Kasumi-1 (cell line): ENCODE measurements around the gene C2CD4A.

Experiments used
- DNase-seq, 2 experiments: peaks; one replicate each; lab custom pipeline; 2025; lab: John Stamatoyannopoulos, UW

C2CD4A gene

GRCh38 chr15:62060113-62060895 lies 6.5 kb upstream of the C2CD4A start, which contains the start of gene VPS13C:
TSS of gene VPS13C (minus strand) at chr15:62060447. CDS start at chr15:62060374, 73 bp downstream.
- DNase-seq: peak; percentile 95

GRCh38 chr15:62060896-62061280 lies 5.9 kb upstream of the C2CD4A start:
- peak in 1 of 2 experiments; percentile 43 for DNase-seq

- no peak for DNase-seq
Observed at GRCh38 chr15:62063825-62064635, 2.7 kb upstream of the C2CD4A start.

DNA sequence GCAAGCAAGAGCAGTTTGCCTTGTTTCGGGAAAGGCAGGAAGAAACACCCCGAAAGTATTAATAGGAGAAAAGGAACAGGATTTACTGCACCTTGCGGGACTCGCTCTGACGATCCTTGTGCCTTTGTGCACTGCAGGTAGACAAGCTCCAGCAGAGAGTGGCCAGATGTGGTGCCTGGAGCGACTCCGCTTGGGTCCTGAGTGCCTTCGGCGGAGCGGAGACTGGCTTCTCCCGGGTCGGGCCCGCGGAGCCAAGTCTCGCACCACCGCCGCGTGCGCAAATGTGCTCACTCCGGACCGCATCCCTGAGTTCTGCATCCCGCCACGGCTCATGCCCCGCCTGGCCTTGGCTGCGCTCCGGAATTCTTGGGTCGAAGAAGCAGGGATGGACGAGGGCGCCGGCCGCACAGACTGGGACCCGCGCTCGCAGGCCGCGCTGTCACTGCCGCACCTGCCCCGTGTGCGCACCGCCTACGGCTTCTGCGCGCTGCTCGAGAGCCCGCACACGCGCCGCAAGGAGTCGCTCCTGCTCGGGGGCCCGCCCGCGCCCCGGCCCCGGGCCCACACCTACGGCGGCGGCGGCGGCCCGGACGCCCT lies 769 bp downstream of the C2CD4A start:
- no peak for DNase-seq

DNA sequence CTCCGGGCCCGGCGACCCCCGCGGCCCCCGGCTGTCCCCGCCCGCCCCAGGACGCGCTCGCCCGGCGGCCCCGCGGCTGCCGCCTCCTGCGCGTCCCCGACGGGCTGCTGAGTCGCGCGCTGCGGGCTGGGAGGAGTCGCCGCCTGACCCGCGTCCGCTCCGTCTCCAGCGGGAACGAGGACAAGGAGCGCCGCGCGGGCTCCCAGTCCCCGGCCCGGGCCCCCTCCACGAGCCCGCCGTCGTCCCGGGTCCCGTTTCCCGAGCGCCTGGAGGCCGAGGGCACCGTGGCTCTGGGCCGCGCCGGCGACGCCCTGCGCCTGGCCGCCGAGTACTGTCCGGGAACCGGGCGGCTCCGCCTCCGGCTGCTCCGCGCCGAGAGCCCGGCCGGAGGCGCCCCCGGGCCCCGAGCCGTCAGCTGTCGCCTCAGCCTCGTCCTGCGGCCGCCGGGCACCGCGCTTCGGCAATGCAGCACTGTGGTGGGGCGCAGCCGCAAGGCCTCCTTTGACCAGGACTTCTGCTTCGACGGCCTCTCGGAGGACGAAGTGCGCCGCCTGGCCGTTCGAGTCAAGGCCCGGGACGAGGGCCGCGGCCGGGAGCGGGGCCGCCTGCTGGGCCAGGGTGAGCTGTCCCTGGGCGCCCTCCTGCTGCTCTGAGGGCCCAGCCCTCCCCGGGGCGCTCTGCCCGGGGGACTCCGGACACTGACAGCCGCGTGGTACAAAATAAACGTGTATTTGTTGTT lies 1.5 kb downstream of the C2CD4A start:
- no peak for DNase-seq

GRCh38 chr15:62068810-62069167 lies 2.0 kb downstream of the C2CD4A start:
- DNase-seq: peak in 1 of 2 experiments; percentile 16

DNA sequence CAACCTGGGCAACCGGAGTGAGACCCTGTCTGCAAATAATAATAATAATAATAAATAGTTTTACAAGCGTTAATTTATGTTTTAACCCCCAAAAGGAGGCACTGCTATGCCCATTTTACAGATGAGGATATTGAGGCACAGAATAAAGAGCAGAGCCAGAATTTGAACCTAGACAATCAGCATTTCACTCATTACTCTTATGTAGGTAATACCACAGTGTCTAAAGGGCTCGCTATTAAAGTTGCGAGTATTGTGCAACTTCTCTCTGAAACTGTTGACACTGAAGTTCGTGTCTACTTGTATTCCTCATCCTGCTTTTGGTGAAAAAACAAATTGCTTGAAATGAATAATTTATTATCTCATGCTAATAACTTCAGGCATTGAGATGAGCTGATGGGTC lies 2.8 kb downstream of the C2CD4A start:
- no peak for DNase-seq

DNA sequence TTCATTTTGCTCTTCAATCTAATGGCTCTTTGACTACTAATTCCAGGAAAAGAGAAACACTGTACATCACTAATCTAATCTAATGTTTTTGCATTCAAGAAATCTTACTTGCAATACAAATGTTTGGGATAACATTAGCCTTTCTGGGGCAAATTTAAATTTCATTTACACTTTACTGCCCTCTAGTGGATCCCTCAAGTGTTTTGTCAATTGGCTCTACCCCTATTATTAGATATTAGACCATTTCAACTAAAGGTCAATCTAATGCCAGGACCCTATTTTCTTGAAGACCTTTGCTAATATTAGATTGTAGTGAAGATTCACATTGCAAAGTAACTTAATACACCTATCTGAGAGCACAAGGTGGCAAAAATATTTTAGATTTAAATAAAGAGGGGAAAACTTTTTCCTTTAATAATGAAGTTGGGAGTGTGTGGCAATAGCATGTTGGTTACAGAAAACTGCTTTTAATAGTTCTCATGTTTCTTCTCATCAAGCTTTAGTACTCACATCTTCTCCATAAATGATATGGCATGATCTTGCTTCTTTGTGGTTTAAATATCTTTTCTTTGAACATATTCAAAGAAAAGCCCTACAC lies 5.0 kb downstream of the C2CD4A start:
- peak; percentile 54 to 55 for DNase-seq

DNA sequence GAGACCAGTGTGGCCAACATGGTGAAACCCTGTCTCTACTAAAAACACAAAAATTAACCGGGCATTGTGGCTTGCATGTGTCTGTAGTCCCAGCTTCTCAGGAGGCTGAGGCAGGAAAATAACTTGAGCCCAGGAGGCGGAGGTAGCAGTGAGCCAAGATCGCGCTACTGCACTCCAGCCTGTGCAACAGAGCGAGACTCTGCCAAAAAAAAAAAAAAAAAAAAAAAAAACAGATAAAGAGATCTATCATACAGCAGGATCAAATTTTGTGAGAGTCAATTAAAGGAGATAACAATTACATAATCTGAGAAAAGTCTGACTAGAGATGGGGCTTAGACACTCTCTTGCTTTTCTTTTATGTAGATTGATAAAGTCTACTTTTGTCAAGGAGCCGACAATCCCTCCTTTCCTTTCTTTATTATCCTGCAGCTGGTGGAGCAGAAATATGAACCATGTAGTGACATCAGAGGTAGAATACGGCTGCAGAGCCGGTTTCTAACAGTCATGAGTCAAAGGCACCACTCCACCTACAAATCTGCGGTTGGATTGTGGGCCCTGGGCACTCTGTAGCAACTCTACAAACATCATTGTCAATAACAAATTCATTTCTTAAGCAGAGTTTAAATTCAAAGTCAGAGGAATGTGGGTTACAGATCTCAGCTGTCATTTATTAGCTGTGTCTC lies 9.0 kb downstream of the C2CD4A start:
- DNase-seq: no peak

GRCh38 chr15:62079594-62079993 lies 12.8 kb downstream of the C2CD4A start:
- no peak for DNase-seq

- DNase-seq: no peak
Observed at GRCh38 chr15:62083194-62084154, 16.7 kb downstream of the C2CD4A start.

DNA sequence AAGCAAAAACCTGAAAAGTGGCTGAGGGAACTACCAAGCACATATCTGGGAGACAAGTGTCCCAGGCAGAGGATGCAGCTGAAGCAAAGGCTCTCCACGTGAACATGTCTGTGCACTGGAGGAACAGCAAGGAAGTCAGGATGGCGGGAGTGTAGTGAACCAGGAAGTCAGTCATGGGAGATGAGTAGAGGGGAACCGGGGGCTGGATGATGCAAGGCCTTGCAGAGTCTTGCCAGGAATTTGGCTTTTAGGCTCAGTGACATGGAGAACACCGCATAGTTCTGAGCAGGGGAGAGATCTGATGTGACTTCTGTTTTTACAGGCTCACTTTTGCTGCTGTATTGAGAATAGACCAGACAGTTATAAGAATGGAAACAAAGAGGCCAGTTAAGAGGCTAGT lies 19.0 kb downstream of the C2CD4A start:
- DNase-seq: peak; percentile 5 to 17

- DNase-seq: no peak
Observed at GRCh38 chr15:62087671-62088352, 21.0 kb downstream of the C2CD4A start.

DNA sequence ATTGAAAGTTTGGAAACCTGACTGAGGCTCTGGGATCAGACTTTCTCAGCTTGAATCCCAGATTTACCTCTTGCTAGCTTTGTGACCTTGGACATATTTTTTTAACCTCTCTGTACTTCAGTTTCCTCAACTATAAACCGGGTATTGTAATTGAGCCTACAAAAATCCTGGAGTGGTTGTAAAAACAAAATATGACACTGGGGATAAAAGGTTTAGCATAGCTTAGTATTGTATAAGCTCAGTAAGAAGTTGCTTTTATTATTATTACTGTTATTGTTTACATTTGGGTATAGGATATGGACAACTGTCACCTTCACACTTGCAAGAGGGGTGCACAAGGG lies 21.5 kb downstream of the C2CD4A start:
- no peak for DNase-seq

GRCh38 chr15:62089616-62090015 lies 22.8 kb downstream of the C2CD4A start:
- DNase-seq: no peak

DNA sequence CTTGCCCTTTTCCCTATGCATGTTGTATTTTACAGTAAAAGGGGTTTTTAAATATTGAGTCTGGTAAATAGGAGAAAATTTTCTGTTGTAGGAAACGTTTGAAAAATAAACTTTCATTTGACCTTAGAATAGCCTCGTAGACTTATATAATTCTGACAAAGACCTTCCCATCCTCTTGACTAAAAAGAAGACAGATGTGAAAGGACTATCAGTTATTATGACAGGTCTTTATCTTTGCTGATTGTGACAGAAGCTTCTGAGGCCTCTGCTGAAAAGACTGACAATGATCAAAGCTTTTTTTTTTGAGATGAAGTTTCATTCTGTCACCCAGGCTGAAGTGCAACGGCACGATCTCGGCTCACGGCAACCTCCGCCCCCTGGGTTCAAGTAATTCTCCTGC lies 24.2 kb downstream of the C2CD4A start:
- DNase-seq: no peak

GRCh38 chr15:62093809-62094208 lies 27.0 kb downstream of the C2CD4A start:
- DNase-seq: no peak

GRCh38 chr15:62094388-62094787 lies 27.6 kb downstream of the C2CD4A start:
- DNase-seq: no peak

GRCh38 chr15:62099094-62099601 lies 32.4 kb downstream of the C2CD4A start:
- no peak for DNase-seq
